HG03060 (cell line): ENCODE measurements around the gene RNF220.
"Not testable (repeated sequence)": the region's sequence is repeated elsewhere in the genome, so short reads cannot be mapped to it uniquely, and the experiment has no call there.

Source experiments
- ATAC-seq: cut with Tn5 transposase; IDR thresholded peaks from one replicate; pipeline ENCODE4 v1.9.1; 2021; ENCODE audit warnings: low read depth, moderate number of reproducible peaks; ENCODE audit not compliant: unreplicated experiment

Gene RNF220

DNA sequence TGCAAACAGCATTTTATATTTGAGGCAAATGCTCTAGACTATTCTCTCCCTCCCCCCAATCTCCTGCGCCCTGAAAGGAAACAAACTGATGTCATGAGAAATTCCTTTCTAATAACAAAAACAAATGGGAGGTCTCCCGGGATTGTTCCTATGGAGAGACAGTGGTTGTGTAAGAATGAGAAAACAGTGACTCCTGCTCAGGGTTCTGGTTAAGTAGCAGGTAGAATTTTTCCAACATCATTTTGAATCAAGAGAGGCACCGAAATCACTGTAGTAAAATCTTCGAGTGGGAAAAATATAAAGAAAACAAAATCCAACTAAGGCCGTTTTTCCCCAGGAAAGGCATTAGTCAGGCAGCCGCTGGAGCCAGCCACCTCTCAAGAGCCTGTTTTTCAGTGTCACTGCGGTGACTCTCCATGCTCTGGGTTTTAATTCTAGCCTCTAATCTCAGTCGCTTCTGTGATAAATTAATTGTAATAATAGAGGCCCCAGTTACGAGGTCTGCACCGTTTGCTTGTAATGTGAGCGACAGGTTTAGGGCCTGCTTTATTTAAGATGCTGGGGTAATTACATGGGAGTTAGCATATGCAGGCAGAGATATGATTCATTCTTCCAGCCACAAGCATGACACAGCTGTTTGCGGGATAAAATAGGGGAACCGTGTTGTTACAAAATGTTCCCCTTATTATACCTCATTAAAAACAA is 80.3 kb downstream of the RNF220 start:
- ATAC-seq: no peak

DNA sequence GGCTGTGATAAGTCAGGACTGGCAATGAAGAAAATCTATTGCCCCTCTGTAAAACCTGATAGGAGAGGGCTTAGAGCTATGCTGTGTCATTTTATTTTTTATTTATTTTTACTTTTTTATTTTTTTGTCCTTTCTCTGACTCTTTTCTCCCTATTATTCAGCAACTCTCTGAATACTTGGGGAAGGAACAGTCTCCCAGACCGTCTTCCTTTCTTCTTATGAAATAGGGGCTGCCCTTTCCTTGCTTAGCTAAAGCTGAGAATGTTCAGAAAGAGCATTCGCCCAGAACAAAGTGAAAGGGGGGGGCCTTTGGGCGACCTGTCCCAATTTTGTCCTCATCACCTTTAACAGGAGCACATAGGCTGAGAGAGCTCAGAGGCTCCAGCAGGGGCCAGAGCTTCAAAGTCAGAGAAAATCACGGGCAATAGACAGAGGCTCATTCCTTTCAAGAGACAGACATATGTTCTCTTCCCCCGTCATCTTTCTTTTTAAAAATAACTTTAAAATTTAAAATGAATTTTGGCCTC is 80.9 kb downstream of the RNF220 start:
- ATAC-seq: no peak

DNA sequence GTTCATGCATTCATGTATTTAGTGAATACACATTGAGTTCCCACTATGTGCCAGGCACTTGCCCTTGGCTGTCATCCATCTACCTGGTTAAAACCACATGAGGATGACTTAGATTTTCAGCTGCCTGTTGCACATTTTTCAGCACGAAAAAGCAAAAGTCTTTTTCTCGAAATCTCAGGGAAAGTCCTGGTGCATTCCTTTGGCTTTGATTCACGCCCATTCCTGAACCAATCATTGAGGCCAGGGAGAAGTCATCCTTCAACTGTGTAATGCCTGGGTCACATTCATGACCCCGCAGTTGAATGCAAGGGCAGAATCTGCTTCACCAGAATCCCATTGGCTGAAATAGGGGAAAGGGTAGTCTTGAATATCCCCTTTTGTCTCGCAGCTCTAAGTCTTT is 84.4 kb downstream of the RNF220 start:
- ATAC-seq: no peak

DNA sequence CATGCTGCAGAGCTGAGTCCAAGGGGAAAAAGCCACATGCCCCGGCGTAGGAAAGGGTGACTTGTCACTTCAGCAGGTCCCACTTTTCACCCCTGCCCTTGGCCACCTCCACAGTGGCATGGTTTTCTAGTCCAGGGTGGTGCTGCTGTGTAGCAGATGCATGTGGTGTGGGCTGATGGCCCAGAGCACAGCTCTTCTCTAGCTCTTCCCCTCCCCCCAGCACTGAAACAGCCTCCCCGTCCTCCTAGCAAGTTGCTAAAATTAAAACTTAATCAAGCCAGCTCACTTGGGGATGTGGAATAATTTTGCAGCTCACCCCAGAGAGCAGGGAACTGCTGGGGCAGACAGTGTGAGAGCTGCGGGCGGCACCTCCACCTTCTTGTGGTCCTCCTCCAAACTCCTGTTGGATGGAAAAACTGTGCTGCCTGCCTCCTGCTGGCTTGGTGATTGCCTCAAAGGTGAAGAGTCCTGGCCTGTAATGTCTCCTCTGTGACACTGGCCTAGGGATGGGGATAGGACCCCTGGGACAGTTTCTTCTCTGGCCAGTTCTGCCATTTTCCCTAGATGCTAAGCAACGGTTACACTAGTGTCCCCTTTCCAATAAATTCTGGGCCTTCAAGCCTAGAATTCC is 91.6 kb downstream of the RNF220 start:
- no peak for ATAC-seq

DNA sequence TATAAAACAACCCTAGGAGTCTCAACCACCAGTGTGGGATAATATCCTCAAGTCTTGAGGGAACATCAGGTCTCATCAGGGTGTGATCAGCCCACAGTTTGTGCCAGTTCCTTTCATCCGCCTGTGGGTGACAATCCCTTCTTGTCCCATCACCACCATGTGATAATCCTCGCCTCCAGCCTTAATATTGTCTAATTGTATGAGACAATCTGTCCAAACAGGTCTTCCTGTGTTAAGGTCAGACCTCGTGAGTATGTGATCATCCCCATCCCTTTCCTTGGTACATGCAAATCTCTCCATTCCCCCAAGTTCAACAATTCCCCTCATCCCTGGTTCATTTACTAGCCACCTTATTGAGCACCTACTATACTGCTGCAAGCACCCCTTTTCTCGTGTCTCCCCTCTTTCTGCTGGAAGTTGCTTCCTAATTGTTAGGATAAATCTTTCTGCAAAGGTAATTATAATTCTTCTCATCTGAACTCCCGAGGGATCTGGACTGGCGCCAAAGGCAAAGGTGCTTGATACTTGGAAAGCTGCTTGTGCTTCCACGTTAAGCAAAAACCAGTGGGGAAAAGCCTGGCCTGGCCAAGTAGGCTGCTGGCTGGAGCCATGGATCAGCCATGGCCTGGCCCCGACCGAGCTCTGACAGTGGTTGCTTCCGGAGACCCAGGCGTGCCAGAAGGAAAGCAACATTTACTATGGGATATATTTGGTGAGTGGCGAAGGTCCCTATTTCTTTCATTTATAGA is 92.5 kb downstream of the RNF220 start:
- ATAC-seq: no peak

DNA sequence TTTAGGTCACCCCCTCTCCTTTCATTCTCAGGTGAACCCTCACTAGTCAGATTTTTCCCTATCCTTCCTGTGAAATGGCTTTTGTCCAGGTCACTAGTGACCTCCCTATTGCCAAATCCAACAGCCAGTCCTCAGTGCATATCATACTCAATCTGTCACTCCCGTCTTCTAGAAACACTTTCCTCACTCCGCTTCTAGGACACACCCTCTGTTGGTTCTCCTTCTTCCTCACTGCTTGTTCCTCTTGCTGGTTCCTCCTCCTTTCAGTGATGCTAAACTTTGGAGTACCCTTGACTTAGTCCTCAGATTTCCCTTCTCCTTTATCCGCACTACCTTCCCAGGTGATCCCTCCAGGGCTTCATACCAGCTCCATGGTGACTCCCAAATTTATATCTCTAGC is 94.3 kb downstream of the RNF220 start:
- ATAC-seq: no peak

DNA sequence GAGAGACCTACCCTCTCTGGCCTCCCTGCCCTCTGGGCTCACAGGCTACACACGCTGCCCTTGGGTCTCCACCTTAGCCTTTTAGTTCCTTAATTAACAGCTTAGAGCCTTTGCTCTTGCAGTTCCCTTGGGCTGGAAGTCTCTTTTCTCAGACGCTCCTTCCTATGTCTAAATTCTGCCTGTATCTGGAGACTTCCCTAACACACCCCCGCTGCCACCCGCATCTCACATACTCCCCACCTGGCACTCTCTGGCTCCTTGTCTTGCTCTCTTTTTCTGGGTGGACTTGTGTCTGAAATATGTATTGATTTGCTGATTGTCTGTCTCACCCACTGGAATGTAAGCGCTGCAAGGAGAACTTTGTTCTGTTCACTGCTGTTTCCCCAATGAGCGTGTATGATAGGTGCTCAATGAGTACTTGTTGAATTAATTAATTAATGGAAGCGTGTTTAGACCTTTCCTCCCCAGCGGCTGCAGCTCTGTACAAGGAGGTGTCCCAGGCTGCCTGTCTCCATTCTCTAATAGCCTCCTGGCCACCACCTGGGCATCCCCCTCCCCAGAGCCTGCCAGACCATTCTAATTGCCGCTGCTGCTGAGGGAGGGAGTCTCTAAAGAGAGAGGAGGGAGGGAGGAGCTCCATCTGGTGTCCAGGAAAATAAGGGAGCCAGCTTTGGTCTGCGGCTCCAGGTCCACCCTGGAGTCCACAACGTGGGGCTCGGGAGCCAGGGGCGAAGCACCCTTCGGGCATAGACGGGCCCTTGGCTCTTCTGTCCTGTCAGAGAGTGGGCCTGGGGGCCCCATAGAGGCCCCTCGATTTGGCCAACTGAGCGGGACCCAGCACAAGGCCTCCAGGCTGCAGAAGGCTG is 95.4 kb downstream of the RNF220 start:
- ATAC-seq: no peak

DNA sequence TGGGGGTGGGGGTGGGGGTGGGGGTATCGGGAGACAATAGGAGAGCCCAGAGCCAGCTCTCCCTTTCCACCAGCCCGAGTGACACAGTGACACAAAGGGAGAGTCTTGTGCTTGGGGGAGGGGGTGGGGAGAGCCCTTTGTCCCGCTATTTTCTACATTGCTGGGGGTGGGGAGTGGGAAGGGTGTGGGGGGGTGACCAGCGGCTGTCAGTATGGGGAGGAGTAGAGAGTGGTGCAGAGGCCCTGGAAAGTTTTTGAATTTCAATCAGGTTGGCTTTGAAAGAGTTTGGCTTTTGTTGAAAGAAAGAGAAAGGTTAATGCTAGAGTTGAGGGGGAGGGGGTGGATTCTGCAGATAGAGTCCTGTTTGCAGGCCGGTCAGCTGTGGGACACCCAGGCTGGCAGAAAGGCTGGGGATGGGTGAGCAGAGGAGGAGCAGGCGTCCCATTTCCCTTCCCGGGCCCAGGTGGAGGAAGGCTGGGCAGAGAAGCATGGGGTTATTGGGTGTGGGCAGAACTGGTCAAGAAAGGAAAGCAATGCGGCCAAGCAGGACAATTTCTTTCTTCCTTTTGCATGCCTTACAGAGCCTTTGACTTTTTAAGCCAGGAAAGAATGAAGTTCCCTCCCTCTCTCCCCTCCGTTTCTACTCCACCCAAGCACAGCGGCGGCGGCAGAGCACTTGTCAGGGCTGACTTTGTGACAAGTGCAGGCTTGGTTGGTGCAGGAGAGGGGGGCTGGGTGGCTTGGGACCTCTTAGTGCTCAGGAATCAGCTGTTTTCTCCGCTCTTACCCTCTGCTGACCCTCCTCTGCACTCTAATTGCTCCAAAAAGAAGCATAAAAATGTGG is 96.2 kb downstream of the RNF220 start:
- no peak for ATAC-seq

DNA sequence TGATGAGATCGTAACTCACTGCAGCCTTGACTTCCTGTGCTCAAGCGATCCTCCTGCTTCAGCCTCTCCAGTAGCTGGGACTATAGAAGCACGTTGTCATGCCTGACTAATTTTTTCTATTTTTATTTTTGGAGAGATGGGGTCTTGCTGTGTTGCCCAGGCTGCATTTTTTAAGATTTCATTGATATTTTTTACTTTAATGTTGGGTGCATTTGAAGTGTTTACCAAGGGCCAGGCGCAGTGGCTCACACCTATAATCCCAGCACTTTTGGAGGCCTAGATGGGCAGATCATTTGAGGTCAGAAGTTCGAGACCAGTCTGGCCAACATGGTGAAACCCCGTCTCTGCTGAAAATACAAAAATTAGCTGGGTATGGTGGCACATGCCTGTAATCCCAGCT is 97.8 kb downstream of the RNF220 start:
- not testable (repeated sequence) for ATAC-seq

DNA sequence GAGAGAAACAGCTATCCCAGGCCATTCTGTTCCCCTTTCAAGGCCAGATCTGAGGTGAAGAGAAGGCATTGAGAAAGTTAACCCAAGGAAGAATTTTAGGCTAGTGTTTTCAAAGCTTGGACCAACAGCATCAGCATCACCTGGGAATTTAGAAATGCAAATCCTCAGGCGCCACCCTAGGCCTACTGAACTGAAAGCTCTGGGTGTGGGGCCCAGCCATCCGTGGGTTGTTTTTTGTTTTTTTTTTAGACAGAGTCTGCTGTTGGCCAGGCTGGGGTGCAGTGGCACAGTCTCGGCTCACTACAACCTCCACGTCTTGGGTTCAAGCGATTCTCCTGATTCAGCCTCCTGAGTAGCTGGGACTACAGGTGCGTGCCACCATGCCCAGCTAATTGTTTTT is 98.6 kb downstream of the RNF220 start:
- no peak for ATAC-seq

DNA sequence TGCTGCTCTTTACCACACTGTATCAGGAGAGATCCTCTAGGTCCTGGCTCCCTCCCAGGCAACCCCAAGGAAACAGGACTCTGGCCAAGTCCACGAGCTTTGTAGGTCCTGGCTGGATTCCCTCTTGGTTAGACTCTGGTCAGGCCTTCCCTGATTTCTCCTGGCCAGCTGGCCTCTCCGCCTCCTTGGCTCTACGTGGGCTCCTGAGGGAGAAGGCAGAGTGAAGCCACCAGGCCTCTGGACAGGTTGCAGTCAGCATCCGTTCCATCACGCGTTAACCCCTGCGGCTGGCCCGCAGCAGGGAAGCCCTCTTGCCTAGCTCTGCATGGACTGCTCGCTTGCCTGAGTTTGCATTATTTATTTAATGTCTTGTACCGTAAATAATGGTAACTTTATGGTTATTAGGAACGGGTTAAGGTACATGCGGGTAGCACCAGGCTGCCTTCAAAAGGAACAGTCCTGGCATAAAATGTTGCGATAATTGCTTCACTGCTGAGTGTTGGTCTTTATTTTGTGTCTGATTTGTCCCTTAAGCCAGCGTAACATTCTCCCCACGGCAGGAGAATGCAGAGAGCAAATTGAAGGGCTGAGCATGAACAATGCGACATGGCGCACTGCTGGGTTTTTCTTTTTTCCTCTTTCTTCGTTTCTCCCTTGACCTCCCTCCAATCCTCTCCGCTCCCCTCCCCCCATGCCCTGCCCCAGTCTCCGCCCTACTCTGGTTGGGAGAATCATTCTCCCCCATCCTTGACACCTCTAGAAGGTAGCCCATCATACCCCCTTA is 100.3 kb downstream of the RNF220 start:
- ATAC-seq: no peak

DNA sequence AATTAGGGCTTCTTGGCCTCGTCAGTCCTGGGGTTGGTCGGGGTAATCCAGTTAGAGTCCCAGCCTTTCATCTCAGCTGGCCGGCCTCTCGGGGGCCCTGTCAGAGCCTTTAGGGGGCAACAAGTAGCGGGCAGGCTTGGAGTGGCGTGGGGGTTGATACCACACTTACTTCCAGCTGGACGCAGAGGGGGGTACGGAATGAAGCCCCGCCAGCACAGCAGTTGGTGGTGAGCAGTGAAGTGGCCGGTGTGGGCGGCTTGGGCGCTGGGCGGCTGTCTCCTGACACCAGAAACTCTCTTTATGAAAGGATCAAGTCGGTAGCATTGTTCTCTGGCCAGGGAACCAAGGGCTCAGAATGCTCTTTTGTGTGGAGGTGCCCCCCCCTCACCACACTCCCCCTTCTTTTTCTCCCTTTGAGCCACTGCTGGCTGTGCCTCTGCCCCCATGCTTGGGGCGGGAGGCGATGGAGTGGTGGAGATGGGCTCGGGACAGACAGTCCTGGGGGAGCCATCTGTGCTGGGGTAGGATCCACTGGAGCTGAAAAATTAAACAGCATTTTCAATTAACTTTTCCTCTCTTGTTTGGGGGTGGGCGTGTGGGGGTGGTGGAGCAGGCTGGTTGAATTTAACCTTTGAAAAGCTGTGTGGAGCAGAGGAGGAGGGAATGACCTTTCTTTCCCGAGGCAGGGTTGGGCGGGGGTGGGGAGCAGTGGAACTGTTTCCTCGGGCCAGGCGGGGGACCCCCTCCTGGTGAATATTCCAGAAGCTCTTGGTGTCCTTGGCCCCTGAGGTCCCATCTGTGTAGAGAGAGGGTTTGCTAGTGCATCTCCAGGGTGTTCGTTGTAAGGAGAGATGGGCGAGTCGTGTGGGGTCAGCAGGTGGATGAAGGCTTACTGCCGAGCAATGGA is 102.7 kb downstream of the RNF220 start:
- no peak for ATAC-seq

DNA sequence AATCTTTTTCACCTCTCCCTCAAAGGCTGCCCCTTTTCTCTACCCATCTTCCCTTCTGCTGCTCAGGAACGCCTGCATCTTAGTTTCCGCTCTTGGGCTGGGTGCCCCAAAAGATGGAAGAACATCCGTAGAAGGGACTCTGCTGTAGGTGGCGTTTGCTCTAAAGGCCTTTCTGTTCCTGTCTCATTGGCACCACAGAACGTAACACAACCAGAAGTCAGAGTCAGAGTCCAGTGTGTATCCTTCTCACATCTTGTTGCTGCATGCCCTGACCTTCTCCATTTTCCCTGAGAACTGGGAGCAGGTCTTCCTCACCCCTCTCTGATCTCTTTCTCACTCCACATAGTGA is 103.3 kb downstream of the RNF220 start:
- ATAC-seq: no peak

DNA sequence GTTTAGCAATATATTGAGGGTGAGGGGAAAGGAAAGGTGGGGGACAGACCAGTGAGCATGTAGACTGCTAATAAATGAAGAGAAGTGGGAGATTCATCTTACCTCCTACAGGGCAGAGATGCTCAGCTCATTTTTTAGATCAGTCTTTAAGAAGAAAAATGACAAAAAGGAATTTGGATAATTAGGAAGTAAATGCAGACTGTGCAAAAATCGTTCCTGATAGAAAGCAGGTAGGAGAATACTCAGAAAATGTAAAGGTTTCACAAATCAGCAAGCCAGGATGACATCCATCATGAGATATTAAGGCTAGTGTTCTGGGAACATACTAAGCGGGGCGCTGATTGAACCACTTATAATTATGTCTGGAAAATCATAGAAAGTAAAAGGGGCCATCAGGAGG is 106.3 kb downstream of the RNF220 start:
- ATAC-seq: no peak

DNA sequence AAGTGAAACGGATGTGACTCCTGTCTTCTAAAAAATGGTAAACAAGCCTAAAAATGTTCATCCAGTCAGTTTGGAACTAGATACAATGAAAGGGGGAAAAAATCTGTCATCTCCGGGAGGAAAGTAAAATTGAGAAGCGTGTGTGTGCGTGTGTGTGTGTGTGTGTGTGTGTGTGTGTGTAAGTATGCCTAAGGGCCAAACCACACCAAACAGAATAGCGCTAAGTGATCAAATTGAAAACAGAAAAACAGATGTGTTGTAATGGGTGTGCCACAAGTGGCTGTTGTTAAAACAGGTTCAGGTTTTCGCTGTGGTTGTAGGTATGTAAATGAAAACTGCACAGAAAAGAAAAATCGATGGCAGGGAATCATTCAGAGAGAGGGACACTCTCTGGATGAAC is 106.7 kb downstream of the RNF220 start:
- ATAC-seq: no peak

DNA sequence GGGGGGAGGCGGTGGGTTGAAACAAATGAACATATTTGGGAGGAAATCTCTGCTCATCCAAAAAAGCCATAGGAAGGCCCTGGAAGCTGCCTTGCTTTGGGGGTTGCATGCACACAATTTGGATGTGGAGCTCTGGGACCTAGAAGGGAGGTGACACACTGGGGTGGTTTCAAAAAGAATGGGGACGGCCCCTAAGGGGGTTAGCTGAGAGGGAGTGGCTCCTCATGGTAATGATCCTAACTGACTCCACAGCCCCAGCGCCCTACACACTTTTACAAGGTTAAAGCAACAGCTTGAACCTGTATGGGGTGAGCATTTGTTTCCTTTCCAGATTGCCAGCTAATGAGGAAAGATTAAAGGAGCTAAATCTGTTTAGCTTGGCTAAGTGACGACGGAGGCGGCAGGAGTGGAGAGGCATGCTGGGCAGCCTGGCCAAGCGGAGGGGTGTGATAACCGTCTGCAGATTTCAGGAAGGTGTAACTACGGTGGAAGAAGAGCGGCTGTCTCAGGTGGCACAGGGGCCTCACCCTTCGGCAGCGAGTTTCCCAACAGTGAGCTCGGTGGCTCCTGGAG is 107.3 kb downstream of the RNF220 start:
- no peak for ATAC-seq

DNA sequence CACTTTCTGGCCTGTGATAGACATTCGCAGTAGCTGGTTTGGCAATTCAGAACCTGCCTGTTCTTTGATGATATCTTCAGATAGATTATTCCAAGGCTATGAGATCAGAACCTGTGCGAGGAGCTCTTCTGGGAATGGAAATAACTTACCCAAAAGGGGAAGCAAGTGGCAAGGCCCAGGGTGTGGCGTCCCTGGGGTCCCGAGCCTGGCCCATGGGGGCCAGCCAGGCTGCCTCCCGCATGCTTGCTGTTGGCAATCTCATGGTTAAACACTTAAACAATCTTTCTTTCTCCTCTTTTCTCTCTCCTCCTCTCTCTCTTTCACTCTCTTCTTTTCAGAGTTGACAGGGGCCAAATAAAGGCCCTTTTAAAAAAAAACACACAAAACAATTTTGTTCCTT is 108.1 kb downstream of the RNF220 start:
- ATAC-seq: no peak

DNA sequence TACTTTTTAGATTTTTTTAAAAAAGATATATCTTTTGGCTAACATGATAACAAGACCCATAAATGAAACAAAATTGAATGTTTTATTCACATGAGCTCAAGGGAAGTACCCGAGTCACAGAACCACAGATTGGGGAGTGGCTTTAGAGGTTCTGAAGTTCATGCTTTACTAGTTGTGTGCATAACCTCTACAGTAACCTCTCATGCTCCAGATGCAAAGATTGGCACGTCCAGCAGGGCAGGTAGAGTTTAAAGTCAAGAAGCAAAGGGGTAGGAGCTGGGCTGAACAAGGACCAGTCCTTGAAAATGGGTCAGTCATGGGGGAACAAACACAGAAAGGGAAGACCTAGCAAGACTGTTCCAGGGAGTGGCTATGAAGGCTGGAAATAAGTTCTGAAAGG is 109.6 kb downstream of the RNF220 start:
- no peak for ATAC-seq
